A673 (cell line): ENCODE results near the gene SNCAIP.

Experiments
- EZH2 ChIP-seq: fragments of 200-600 bp; sonication (generic); IDR thresholded peaks from 2 replicates; pipeline ENCODE4 v1.6.1; 2017; ENCODE audit warnings: borderline replicate concordance, low read depth, mild to moderate bottlenecking, mixed read lengths, antibody characterized with exemption, low read length; ENCODE audit not compliant: poor library complexity, severe bottlenecking
- TF ChIP-seq, protein P1 (sequence below): fragments of 300-800, 200-600 bp; sonication (generic); conservative IDR thresholded peaks from 2 replicates; pipeline ENCODE4 v1.5.1; 2017; ENCODE audit warnings: low read depth, mild to moderate bottlenecking, antibody characterized with exemption, low read length, moderate library complexity, mixed read lengths

DNA sequence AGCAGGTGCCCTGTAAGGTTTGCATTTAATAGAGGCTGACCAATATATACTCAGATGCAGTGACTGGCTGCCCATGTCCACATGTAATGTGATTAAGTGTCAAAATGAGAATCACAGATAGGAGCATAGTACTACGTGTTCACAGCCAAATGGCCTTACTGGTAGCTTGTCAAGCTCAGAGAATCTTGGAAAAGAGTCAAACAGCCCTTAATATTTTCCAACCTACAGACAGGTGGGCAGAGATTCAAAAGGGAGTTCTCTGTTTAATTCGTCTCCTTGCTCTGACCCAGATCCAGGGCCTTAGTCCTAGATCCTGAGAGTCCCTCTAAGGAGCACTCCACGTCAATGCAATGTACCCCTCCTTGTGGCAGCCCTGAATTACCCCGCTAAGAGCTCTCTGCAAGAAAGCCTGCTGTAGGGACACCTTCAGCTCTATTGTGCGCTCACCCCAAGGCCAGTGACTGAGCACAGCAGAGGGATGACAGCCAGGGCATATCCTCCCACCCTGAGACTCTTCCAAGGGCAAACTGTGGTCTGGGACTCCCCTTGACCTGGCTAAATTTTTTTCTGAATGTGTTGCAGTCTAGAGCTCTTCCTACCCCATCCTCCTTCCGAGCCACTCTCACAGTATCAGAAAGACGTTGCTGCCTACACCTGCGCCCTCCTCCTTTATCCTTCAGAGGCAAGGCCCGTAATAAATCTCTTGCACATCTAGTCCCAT is 159.2 kb downstream of the SNCAIP start:
- no peak for TF ChIP-seq EZH2
- TF ChIP-seq, protein P1, sequence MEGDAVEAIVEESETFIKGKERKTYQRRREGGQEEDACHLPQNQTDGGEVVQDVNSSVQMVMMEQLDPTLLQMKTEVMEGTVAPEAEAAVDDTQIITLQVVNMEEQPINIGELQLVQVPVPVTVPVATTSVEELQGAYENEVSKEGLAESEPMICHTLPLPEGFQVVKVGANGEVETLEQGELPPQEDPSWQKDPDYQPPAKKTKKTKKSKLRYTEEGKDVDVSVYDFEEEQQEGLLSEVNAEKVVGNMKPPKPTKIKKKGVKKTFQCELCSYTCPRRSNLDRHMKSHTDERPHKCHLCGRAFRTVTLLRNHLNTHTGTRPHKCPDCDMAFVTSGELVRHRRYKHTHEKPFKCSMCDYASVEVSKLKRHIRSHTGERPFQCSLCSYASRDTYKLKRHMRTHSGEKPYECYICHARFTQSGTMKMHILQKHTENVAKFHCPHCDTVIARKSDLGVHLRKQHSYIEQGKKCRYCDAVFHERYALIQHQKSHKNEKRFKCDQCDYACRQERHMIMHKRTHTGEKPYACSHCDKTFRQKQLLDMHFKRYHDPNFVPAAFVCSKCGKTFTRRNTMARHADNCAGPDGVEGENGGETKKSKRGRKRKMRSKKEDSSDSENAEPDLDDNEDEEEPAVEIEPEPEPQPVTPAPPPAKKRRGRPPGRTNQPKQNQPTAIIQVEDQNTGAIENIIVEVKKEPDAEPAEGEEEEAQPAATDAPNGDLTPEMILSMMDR, result no peak
